CD4-positive, alpha-beta T cell treated with Interleukin-15 for 4 hours (primary cell): Measurements from ENCODE around the gene MTFMT.
"Not testable (repeated sequence)": the region's sequence is repeated elsewhere in the genome, so short reads cannot be mapped to it uniquely, and the experiment has no call there.

Source experiments
- DNase-seq: peaks from one replicate; pipeline ENCODE4 v3.0.0-alpha.2; 2020; ENCODE audit warnings: low spot score

MTFMT gene

GRCh38 chr15:65060641-65061397, 31.4 kb upstream of the MTFMT start:
- DNase-seq: no peak

GRCh38 chr15:65059931-65060596, 30.6 kb upstream of the MTFMT start:
- no peak for DNase-seq

GRCh38 chr15:65059369-65059750, 29.9 kb upstream of the MTFMT start:
- DNase-seq: no peak

DNA sequence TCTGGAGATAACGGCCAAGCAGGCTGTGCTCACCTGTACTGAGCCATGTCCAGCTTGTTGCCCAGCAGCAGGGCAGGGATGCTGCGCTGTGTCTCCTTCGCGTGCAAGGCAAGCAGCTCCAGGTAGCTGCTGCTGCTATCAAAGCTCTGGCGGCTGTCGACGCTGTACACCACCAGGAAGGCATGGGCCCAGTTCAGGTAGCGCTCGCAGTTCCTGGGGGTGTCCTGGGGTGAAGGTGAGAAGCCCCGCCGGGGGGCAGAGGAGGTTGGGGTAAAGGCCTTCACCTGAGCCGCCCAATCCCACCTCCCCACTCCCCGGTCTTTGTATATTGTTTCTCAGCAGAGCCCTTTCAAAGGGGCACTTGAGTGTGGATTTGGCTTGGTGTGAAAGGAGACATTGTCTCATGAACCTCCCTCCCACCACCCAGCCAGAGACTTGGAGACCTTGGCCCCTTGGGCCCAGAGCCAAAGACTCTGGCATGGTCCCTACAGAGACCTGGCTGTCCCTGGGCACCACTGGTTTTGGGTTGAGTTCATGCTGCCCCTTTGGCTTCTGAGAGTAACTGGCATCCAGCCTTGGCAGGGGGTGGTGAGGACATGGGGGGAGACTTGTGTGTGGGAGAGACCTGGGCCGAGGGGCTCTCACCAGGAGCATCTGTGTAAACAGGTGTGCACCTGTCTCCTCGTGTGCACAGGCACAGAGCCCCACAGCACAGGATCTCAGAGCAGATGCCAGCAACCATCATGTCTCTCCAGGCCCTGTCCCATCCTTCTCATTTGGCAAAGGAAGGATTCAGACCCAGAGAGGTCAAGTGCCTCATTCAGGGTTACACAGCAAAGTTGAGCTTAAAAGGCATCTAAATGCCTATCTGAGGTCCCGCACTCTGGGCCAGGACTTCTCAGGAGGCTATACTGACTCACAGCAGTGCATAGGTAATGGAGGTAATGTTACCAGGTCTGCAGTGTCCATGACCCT, 29.2 kb upstream of the MTFMT start:
- DNase-seq: no peak

- DNase-seq: no peak
Observed at GRCh38 chr15:65057549-65057940, 28.1 kb upstream of the MTFMT start.

DNA sequence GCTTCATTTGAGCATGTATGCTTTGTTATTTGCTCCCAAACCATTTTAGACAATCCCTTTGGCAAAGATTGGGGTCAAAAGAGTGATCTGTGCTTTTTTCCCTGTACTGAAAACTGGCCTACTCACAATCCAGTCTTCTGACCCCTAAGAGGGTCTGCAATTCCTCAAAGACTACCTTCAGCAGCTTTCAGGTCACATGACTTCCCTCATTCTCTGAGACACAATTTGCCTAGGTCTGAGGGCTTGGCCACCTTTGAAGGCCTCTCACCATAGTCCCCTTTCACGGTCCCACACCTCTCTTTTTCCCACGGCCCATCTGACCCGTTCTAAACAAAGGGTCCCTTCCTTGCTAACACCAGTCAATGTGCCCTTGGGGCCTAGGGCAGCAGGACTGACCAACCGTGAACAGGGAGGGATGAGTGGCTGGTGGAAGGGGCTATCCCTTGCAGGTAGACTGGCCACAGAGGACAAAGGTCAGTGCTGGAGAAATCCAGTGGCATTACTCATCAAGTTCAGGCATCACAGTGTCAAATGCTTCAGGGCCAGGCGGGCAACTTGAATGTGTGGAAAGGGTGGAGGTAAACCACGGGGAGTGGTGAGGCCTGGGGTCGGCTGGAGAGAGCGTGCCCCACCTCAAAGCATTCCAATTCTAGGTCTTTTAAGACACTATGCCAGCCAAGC, 27.6 kb upstream of the MTFMT start:
- DNase-seq: no peak

GRCh38 chr15:65056106-65056505, 26.7 kb upstream of the MTFMT start:
- no peak for DNase-seq

DNA sequence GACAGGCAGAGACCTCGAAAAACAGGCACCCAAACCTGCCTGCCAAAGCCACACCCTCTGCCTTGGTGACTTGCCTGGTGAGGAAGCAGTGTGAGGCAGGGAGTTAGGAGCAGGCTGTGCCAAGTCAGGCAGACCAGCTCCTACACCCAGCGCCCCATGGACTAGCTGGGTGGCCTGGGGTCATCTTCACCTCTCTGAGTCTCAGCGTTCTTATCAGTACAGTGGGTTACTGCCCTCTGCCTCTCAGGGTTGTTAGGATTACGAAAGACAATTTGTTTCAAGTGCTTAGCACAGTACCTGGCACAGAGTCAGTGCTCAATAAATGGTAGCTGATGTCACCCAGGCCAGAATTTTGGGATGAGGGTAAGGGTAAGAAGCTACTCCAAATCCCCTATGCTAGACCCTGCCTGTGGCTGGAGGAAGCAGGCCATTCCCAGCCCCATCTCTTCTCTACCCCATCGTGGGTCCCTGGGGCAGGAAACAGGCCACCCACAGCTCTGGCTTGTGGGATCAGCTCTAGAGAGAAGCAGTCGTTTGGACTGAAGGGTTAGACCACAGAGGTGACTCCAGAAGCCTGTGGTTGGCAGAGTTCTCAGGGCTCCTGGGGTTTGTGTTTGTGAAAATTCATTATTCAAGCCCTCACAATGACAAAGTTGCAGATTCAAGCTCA, 25.9 kb upstream of the MTFMT start:
- no peak for DNase-seq

DNA sequence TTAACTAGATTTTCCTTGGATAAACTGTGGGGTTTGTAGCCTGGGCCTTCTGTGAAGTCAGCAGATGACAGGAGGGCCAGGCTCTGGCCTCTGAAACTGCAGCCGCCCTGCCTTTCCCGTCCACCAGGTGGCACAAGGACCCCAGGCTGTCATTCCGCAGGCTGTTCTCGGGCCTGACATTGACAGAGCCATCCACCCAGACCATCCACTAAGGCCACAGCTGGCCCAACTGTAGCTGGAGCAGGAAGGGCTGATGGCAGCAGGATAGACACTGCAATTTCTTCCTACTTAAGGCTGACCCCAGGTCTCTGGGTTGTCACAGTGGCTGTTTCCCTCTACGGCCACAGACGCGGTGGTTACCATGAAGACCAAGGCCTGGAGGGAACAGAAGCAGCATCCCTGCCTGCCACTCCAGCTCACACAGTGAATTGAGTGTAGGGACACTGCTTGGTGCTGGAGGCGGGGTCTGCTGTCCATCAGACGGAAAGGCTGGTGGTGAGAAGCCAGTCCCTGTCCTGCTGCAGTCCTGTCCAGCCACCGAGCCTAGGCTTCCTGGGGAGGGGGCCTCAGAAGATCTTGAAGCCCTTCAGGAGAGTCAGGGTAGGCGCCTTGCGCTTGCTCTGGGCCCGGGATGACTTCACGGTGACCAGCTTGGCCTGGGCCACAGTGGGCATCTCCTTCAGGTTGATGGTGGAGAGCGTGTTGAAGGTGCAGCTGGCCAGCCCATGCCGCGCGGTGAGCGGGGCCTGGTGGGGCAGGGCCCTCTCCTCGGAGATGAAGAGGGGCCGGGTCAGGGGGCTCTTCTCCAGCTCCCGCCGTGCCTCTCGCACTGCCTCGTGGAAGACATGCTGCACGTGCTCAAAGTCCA, 25.1 kb upstream of the MTFMT start:
- peak; percentile 46 for DNase-seq

DNA sequence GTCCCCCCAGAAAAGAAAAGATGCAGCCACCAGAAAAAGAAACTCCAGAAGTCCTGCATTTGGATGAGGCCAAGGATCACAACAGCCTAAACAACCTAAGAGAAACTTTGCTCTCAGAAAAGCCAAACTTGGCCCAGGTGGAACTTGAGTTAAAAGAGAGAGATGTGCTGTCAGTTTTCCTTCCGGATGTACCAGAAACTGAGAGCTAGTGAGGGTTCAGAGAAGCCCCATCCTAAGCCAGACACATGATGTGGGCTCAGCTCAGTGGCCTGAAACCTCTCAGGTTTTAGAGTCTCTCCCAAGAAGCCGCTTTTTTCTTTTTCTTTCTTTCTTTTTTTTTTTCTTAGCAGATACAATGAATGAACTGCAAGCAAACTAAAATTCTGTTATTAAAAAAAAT, 23.5 kb upstream of the MTFMT start:
- no peak for DNase-seq

- no peak for DNase-seq
Observed at GRCh38 chr15:65051266-65051665, 21.8 kb upstream of the MTFMT start.

GRCh38 chr15:65050270-65050669, 20.8 kb upstream of the MTFMT start:
- no peak for DNase-seq

DNA sequence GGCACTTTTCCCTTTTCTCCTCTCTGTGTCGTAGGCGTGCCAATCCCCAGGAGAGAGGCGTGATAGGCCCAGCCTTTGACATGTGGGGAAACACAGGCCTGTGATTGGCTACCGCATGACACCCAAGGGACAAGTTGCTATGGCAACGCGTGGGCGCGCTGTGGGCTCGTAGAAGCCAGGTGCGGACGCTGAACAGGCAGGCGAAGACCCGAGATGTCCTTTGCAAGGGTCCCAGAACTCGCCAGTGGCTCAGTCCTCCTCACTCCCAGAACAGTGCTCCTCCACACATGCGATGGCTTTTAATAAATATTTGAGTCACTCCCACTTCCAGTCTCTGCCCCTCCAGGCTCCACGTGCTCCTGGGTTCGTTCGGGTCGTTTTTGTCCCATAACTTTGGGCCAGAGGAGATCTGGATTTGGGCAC, 20.0 kb upstream of the MTFMT start:
- DNase-seq: peak; percentile 84

GRCh38 chr15:65048241-65048640, 18.8 kb upstream of the MTFMT start:
- no peak for DNase-seq

- no peak for DNase-seq
Observed at GRCh38 chr15:65044724-65045481, 15.5 kb upstream of the MTFMT start, which contains the start of gene SLC51B. Gene SLC51B, plus strand, starts transcription at chr15:65045387. Its CDS starts 4,618 bp downstream, at chr15:65050005.

DNA sequence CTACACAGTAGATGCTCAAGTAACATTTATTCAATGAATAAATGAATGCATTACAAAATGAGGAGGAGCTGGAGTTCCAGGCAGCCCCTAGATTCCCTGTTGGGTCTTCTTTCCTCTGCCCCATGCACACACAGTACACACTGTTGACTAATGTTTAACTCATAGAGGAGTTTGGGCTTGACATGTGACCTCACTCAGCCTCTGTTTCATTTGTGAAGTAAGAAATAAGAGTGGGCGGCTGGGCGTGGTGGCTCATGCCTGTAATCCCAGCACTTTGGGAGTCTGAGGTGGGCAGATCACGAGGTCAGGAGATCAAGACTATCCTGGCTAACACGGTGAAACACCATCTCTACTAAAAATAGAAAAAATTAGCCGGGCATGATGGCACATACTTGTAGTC, 14.8 kb upstream of the MTFMT start:
- not testable (repeated sequence) for DNase-seq

GRCh38 chr15:65042776-65043327, 13.4 kb upstream of the MTFMT start:
- DNase-seq: no peak

DNA sequence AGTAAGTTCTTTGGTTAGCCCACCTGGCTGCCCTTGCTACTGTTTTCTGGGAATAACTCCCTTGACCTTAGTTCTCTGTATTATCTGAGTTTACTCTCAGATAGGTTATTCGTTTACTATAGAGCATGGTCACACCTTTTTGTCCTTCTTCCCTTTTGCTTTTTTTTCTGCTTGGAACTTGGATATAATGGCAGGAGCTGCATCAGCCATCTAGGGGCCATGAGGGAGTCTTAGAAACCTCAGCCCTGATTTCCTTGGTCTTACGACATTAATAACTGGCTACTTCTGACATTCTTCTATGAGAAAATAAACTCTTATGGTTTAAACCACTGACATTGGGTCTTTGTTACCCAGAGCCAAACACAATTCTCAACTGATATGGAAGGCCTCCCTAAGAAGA, 12.3 kb upstream of the MTFMT start:
- no peak for DNase-seq

- no peak for DNase-seq
Observed at GRCh38 chr15:65040461-65040860, 11.0 kb upstream of the MTFMT start.
